ENCODE results near the gene CARD6. TPM values are rescaled to one million over a fixed set of nuclear protein-coding genes. Genes with fewer than 3 reads are reported as not detected.

Gene CARD6
- total RNA-seq, 2 donors from 2014 or later = 12.8 to 14.9 TPM

DNA sequence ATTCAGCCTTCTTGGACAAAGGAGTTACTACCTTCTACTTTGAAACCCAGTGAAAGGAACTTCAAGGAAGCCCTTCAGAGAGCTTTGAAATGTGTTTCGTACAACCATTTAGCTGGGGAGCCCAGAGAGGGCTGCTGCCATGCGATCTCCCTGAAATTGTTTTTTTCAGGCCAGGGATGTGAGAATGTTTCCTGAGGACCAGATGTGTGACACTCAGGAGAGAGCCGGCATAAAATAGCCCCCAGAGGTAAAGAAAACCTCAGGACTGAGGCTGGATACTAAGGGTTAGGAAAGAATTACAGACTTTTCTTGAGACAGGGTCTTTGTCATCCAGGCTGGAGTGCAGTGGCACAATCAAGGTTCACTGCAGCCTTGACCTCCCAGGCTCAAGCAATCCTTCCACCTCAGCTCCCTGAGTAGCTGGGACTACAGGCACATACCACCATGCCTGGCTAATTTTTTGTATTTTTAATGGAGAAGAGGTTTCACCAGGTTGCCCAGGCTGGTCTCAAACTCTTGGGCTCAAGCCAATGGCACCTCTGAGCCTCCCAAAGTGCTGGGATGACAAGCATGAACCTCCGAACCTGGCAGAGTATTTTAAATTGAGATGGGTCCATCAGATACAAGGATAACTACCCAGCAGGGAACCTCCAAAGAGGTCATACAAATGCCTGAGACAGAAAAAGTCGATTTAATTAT lies 14.5 kb upstream of the CARD6 start:
- intact Hi-C loops (cut with DNase I) = no loop called here
- no peak for DNase-seq (ENCODE audit: low spot score)

DNA sequence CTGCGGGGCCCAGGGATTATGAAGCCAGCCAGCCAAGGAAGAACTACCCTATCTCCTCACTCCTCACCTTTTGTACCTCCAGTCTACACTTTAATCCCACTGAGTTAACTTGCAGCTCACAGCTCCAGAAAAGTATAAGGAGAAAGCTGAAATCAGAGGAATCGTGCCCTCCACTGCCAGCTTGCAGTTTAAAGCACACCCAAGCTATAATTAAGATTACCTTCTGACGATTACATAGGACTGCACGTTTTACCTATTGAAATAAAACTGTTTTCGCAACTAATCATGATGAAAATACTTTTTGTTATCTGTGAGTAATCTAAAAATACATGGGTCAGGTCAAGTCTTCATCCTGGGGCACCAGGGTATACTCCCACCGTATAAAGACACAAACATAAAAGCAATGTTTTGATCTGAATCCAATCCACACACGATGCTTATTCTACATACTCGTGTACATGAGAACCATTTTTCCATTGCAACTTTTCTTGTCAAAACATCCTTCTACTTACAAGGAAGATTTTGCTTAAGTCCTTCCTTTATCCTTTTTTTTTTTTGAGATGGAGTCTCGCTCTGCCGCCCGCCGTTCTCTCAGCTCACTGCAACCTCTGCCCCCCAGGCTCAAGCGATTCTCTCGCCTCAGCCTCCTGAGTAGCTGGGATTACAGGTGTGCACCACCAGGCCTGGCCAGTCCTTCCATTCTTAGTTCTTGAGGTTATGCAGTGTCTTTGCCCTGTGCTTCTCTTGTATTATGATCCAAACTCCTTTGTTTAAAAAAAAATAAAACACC lies 13.8 kb upstream of the CARD6 start:
- no peak for DNase-seq (ENCODE audit: low spot score)
- intact Hi-C loops (cut with DNase I) = no loop called here

DNA sequence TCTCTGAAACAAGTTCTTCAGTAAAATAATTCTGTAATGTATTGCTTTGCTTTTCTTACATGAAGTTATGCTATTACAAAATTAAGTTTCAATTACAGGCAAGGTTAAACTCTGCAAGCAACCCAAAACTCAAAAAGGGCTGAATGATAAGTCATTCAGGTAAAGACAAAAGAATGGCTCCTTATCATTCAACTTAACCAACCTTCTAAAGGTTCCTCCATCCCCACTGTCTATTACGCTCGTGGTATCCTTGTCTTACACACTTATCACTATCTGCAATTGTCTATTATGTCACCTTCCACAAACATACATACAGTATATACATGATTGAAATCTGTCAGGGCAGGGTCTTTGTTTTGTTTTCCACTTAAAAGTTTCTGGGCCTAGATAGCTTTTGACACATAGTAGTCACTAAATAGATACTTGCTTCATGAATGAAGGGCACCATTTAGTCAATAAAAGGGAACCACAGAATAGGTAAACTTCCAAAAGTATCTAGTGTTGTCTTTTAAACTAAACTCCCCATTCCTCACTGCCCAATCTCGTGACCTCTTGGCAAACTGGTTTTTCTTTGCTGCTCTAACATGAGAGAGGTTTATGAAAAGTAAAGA lies 13.0 kb upstream of the CARD6 start:
- intact Hi-C loops (cut with DNase I) = no loop called here
- no peak for DNase-seq (ENCODE audit: low spot score)

DNA sequence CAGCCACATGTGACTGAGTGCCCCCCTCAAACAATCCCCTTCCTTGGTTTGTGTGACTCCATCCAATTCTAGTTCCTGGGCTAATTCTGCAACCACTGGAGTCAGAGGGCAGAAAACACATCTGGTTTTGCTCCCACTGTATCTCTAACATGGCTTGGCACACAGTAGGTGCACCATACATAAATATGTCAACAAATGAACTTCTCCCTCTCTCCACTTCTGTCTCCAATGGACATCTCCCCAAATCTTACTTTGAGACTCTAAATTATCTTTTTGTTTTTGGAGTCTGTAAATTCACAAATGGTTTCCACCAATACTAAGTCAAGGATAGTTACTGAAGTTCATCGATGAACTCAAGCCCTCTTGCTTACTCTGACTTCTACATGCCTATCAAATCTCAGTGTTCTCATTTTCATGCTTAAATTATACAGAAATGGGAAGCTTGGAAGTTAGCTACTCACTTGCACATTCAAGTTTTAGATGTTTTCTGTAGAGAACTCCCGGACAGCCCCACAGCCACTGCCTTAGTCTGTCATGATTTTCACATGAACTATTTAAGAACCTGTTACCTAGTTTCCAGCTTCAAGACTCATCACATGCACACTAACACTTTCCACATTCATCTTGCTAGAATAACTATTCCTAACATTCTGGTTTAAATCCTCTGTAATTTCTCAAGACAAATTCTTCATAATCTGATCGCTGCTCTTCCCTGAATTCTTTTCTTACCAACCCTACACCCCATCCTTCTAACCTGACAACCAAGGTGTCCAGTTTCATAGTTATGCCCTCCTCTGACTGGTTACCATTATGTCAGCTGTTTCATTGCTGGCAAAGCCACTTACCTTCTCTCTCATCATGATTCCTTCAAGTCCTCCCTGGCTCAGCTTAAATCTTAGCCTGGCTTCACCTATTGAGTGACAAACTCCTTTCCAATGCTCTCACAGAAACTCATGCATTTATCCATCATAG lies 12.2 kb upstream of the CARD6 start:
- intact Hi-C loops (cut with DNase I) = no loop called here
- no peak for DNase-seq (ENCODE audit: low spot score)

DNA sequence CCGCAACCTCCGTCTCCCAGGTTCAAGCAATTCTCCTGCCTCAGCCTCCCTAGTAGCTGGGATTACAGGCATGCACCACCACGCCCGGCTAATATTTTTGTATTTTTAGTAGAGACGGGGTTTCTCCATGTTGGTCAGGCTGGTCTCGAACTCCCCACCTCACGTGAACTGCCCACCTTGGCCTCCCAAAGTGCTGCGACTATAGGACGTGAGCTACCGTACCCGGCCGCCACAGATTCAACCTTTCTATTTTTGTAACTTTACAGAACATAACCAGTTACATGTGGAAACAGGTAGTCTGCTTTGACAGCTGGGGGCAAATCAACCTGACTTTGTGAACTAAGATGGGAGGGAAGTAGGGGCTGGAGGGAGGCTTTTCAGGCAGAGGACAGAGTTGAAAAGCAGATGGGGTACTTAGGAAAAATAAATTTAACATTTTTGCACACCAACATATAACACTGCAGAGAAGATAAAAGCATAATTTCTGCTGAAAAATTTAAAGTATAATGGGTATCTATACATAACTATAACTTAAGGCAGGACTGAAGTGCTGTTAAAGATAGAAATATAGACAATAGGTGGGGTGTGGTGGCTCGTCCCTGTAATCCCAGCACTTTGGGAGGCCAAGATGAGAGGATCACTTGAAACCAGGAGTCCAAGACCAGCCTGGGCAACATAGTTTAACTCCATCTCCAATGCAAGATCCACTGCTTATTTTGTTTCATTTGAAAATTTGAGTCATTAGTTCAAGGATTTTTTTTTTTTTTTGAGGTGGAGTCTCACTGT lies 11.2 kb upstream of the CARD6 start:
- intact Hi-C loops (cut with DNase I) = loop anchor here in 1 of 2 donors (10.0 kb wide), 1 partner anchor 75 kb away; the partner anchor contains the start of gene TTC33
- no peak for DNase-seq (ENCODE audit: low spot score)

DNA sequence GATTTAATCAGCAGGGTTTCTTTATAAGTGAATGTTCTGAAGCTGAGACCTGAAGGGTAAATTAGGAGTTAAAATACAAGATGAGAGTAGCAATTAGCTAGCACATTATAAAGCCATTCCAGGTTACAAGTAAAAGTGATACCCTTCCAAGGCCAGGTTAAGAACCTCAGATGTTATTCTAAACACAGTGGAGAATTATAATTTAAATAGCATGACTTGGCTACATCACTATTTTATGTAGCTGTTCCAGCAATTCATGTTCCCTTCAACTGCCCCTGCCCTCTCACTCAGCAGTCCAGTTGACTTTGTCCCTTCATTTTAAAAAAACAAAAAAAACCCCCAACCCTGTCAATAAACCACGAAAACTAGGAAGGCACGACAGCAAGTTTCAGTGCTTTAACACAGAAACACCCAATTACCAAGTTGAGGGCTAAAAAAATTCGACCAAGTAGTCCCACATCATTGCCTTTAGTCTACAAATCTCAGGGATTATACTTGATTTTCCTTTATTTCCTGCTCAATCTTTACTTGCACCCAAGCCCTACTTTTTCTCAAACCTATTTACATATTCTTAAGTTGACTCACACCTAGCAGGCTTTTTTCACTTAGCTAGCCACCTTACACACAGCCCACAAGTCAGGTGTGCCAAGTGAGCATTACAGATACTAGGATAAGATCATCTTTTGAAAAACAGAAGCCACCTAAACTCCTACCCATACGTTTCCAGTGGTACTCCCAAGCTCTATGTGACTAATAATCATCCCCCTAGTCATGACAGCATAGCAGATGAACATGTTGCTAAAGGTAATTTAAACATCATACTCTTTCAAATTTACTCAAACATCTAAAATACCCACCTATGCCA lies 9.6 kb upstream of the CARD6 start:
- DNase-seq (ENCODE audit: low spot score) = no peak
- intact Hi-C loops (cut with DNase I) = loop anchor here in 1 of 2 donors (10.0 kb wide), 1 partner anchor 77 kb away; the partner anchor contains the start of gene TTC33

DNA sequence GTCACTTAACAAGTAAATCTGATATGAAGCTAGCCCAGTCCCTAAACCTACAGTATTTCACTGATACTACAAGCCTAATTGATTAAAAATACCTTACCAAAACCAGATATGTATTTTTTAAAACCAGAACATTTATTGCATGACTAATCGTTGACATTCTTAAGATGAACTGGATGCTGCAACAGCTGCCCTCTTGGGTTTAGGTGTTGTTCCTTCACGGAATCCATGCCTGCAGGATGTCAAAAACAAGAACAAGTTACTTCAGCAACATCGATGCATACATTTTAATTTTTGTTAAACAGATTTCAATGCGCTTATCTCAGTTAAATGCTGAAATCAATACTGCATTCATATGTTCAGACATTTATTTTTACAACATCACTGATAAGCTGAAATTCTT lies 8.8 kb upstream of the CARD6 start:
- DNase-seq (ENCODE audit: low spot score) = no peak
- intact Hi-C loops (cut with DNase I) = loop anchor here in 1 of 2 donors (10.0 kb wide), 1 partner anchor 78 kb away; the partner anchor contains the start of gene TTC33

DNA sequence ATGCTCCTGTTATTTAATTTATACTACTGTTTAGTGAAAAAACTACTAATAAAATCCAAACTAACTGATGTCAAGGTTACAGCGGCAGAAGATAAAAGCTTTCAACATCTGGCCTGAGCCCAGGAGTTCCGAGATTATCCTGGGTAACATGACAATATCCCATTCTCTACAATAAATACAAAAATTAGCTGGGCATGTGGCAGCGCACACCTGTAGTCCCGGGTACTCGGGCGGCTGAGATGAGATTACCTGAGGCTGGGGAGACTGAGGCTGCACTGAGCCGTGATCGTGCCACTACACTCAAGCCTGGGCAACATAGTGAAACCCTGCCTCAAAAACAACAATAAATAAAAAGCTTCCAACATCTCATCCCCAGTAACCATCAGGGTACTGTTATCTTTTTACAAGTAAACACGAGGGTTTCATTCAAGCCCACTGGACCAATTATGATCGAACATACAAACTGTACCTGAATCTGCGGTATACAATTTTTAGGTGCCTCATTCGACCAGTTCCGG lies 7.4 kb upstream of the CARD6 start:
- intact Hi-C loops (cut with DNase I) = loop anchor here in 1 of 2 donors (10.0 kb wide), 1 partner anchor 79 kb away; the partner anchor contains the start of gene TTC33
- DNase-seq (ENCODE audit: low spot score) = no peak

DNA sequence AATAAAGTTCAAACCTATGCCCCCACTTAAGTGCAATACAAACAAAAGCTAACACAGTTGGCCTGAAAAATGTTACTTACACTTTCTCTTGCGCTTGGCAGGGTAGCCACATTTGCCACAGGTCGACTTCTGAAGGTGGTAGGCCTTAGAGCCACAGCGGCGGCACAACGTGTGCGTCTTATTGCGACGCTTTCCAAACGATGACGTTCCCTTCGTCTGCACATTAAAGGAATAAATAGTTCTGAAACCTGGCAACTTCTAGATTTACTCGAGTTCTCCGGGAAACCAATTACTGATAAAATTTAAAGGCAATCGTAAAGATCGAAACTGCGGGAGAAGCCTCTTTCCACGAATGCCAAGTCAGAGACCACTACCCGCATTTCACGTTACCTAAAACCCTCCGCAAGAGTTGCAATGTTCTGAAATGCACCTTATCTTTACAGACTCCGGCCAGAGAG lies 6.7 kb upstream of the CARD6 start:
- intact Hi-C loops (cut with DNase I) = loop anchor here in 1 of 2 donors (10.0 kb wide), 1 partner anchor 80 kb away; the partner anchor contains the start of gene TTC33
- DNase-seq (ENCODE audit: low spot score) = no peak

DNA sequence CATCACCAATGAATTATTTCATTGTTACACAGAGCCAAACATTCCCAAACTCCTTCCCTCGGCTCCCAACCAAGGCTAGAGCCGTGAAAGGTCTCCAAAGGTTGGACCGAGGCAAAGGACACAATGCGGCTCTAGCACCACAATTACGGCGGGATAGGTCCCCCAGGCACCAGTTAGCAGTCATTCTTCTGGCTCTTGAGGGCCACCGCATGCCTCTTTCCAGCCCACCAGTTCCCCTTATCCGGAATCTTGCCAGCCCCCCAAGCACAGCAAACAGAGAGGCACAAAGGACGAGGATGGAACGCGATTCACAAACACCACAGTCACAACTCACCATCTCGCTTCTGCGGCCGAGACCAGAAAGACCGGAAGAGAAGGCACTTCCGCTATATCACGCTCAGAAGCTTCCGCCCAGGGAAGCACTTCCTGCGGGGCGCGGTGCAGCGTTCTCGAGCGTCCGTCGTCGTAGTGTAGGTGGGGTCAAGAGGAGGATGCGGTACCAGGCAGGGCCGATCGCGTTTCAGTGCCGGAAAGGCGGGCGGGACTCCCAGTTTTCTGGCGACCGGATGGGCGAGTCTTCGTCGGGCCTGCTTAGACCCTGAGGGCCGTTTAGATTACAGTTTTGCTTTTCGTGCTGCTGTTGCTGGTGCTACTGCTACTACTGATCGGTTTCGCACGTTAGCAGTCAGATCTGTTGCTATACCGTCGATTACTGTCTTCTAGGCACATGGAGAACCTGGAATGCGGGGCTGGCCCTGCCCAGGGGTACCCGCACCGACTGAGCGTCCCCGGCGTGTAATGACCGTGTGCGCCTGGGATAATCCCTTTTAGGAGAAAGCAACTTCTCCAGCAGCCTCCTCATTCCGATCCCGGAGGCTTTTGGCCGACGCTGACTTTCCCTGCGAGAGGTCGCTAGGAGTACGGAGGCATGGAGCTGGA lies 6.0 kb upstream of the CARD6 start, which contains the start of gene RPL37:
Gene RPL37 (minus strand): TSS at position 374 of the 939 bp plus-strand sequence. CDS start 37 bp downstream, at position 337.
- DNase-seq (ENCODE audit: low spot score) = peak; percentile 99

DNA sequence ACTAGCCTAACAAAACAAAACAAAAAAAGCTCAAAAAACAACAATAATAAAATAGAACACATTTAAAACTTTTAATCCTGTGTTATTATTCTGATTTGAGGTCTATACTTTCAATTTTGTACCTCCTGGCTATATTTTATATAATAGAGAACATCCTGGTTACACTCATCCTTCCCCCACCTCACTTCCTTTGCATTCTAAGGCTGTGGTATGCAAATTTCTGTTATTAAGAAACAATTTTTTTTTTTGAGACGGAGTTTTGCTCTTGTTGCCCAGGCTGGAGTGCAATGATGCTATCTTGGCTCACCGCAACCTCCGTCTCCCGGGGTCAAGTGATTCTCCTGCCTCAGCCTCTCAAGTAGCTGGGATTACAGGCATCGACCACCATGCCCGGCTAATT lies 3.1 kb upstream of the CARD6 start:
- DNase-seq (ENCODE audit: low spot score) = no peak
- intact Hi-C loops (cut with DNase I) = loop anchor here in 1 of 2 donors (10.0 kb wide), 1 partner anchor 83 kb away; the partner anchor contains the start of gene TTC33

More for the DNA sequence above, 6.0 kb upstream of the CARD6 start, which contains the start of gene RPL37:
- intact Hi-C loops (cut with DNase I) = loop anchor here in 1 of 2 donors (10.0 kb wide), 1 partner anchor 80 kb away; the partner anchor contains the start of gene TTC33

DNA sequence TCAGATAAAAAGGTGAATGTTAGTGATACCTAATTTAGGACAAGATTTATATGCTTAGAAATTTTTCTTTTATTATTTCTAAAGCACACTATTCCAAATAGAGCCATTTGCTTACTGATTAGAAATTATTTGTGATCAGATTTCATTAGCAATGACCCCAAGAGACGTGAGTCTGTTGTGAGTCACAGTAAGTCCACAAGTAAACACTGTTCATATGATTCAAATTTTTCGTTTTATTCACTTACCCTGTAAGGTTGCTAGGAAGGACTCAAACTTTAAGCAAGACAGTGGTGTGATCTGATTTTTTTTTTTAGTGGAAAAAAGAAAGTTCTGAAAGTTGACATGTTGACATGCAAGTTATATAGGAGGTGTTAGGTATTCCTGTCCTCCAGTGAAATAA lies 1.2 kb downstream of the CARD6 start:
- no peak for DNase-seq (ENCODE audit: low spot score)
- intact Hi-C loops (cut with DNase I) = no loop called here

DNA sequence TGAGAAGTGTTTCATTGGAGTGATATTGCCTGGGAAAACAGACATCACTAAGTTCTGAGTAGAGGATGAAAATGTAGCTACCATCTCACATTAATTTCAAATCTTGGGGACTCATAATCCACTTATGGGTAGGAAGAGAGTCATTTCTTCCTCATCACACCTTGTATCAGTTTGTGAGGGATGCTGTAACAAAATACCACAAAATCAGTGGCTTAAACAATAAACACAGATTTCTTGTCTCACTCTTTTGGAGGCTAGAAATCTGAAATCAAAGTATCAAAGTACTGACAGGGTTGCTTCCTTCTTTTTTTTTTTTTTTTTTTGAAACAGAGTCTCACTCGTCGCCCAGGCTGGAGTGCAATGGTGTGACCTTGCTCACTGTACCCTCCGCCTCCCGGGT lies 3.4 kb downstream of the CARD6 start:
- intact Hi-C loops (cut with DNase I) = no loop called here
- DNase-seq (ENCODE audit: low spot score) = no peak

DNA sequence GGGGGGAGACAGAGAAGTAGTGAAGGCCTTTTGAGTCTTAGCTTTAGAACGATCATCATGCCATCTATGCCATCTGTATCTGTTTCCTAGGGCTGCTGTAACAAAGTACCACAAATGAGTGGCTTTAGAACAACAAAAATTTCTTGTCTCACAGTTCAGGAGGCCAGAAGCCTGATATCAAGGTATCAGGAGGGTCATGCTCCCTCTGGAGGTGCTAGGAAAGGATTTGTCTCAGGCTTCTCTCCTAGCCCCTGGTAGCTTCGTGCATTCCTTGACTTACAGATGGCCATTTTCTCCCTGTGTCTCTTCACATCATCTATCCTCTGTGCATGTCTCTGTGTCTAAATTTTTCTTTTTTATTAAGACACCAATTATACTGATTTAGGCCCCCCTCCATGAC lies 5.2 kb downstream of the CARD6 start:
- intact Hi-C loops (cut with DNase I) = no loop called here
- no peak for DNase-seq (ENCODE audit: low spot score)

DNA sequence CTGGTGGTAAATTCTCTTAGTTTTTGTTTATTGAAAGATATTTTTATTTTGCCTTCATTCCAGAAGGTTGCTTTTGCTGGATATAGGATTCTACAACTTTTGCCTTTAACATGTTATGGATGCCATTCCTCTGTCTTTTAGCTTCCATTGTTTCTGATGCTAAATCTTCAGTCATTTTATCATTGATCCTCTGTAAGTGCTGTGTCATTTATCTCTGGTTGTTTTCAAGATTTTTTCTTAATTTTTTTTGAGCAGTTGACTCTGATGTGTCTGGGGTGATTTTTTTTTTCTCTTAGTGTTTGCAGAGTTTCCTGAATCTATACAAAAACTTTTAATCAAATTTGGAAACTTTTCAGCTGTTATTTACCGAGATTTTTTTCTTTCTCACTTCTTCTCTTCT lies 6.4 kb downstream of the CARD6 start:
- DNase-seq (ENCODE audit: low spot score) = no peak
- intact Hi-C loops (cut with DNase I) = no loop called here

Data from posterior vena cava (tissue), 2 donors.